ENCODE measurements around the gene MARCHF3. TPM values are rescaled to one million over a fixed set of nuclear protein-coding genes. Genes with fewer than 3 reads are reported as not detected.

The MARCHF3 gene
- total and polyA plus RNA-seq, 10 of the 15 experiments (the other 5 are each of a cell fraction or from before 2014, with no cell fraction given): 3.6 to 24.1 (median 11.3) TPM

- TF ChIP-seq PKNOX1 (IDR thresholded peaks at IDR 0.05) (no peak), IRF5 (IDR thresholded peaks at IDR 0.05; ENCODE audit: borderline replicate concordance) (no peak), HDAC6 (IDR thresholded peaks at IDR 0.05; ENCODE audit: unreplicated experiment) (no peak), BCL3 (IDR thresholded peaks at IDR 0.05; ENCODE audit: borderline replicate concordance, insufficient read depth, low read depth, low read length, poor library complexity, severe bottlenecking) (no peak), E2F4 (IDR thresholded peaks at IDR 0.05; ENCODE audit: low read depth, low read length) (no peak), ZNF217 (IDR thresholded peaks at IDR 0.05) (no peak), BMI1 (IDR thresholded peaks at IDR 0.05; ENCODE audit: borderline replicate concordance) (no peak), BHLHE40 (IDR thresholded peaks at IDR 0.05; ENCODE audit: borderline replicate concordance in 1 of 2, low read depth in 2 of 2, low read length in 1 of 2) (no peak)
These were observed 142.2 kb downstream of the MARCHF3 start (continued) for GRCh38 chr5:126888175-126888574.

Data from GM12878 (cell line).